ENCODE results near the gene GALNT3.

GRCh38 chr2:165746501-165746900, 47.5 kb downstream of the GALNT3 start:
- TF ChIP-seq CTCF (IDR thresholded peaks at IDR 0.05; ENCODE audit: low read length), result no peak
- TF ChIP-seq EZH2 (IDR thresholded peaks at IDR 0.05; ENCODE audit: borderline replicate concordance, low read length), result no peak

Data from OCI-LY1 (cell line).